HG03575 (cell line): Measurements from ENCODE around the gene OR6C68.
A peak's percentile ranks its signal among the peaks of the same experiment; 100 is the strongest.
"Not testable (repeated sequence)": the region's sequence is repeated elsewhere in the genome, so short reads cannot be mapped to it uniquely, and the experiment has no call there.

Experiments
- ATAC-seq: cut with Tn5 transposase; IDR thresholded peaks from one replicate; pipeline ENCODE4 v1.9.1; 2021; ENCODE audit not compliant: unreplicated experiment, insufficient number of reproducible peaks, low FRiP score; ENCODE audit errors: extremely low read depth

The OR6C68 gene

GRCh38 chr12:55492078-55492477 lies at the start of gene OR6C68:
TSS of gene OR6C68 (plus strand) at chr12:55492378. CDS start at chr12:55492378, 0 bp downstream.
- no peak for ATAC-seq

GRCh38 chr12:55443776-55444175 lies 48.4 kb upstream of the OR6C68 start, which contains the start of gene OR6C2:
TSS of gene OR6C2 (plus strand) at chr12:55444076. CDS start at chr12:55452214, 8,138 bp downstream.
- no peak for ATAC-seq

- ATAC-seq: no peak
These were observed 46.8 kb upstream of the OR6C68 start for GRCh38 chr12:55445357-55445756.

GRCh38 chr12:55446326-55446725 lies 45.9 kb upstream of the OR6C68 start:
- ATAC-seq: no peak

GRCh38 chr12:55448825-55449224 lies 43.4 kb upstream of the OR6C68 start:
- ATAC-seq: no peak

DNA sequence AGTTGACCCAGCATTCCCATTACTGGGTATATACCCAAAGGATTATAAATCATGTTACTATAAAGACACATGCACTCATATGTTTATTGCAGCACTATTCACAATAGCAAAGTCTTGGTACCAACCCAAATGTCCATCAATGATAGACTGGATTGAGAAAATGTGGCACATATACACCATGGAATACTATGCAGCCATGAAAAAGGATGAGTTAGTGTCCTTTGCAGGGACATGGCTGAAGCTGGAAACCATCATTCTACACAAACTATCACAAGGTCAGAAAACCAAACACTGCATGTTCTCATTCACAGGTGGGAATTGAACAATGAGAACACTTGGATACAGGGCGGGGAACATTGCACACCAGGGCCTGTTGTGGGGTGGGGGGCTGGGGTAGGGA lies 27.3 kb upstream of the OR6C68 start:
- ATAC-seq: not testable (repeated sequence)

- peak; percentile 78 for ATAC-seq
These were observed 24.3 kb upstream of the OR6C68 start for GRCh38 chr12:55467836-55468235.

GRCh38 chr12:55469291-55469690 lies 22.9 kb upstream of the OR6C68 start:
- no peak for ATAC-seq

GRCh38 chr12:55470088-55470829 lies 21.9 kb upstream of the OR6C68 start, which contains the start of gene OR6C70:
TSS of gene OR6C70 (minus strand) at chr12:55470138. CDS start at chr12:55470138, 0 bp downstream.
- no peak for ATAC-seq

- ATAC-seq: no peak
These were observed 19.9 kb upstream of the OR6C68 start for GRCh38 chr12:55472264-55472663.

- not testable (repeated sequence) for ATAC-seq
These were observed 13.0 kb upstream of the OR6C68 start for GRCh38 chr12:55479136-55479535.

DNA sequence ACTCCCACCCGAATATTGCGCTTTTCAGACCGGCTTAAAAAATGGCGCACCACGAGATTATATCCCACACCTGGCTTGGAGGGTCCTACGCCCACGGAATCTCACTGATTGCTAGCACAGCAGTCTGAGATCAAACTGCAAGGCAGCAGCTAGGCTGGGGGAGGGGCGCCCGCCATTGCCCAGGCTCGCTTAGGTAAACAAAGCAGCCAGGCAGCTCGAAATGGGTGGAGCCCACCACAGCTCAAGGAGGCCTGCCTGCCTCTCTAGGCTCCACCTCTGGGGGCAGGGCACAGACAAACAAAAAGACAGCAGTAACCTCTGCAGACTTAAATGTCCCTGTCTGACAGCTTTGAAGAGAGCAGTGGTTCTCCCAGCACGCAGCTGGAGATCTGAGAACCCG lies 7.9 kb upstream of the OR6C68 start:
- ATAC-seq: not testable (repeated sequence)

DNA sequence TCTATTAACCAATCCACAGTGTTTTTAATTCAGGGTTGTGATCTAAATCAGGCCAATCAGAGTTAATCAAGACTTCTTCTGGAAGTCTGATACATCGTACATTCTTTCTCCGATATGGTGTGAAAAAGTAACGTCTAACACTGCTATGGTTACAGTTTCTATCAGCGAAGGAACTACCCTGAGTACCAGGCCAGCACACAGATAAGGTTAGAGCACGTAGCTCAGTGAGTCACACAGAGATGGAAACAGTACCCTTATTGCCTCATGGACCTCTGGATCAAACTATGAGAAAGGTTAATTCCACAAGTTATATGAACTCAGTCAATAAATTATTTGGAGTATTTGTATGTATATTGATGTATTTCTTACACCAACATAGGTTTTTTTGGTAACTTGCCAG lies 3.3 kb downstream of the OR6C68 start:
- ATAC-seq: no peak

DNA sequence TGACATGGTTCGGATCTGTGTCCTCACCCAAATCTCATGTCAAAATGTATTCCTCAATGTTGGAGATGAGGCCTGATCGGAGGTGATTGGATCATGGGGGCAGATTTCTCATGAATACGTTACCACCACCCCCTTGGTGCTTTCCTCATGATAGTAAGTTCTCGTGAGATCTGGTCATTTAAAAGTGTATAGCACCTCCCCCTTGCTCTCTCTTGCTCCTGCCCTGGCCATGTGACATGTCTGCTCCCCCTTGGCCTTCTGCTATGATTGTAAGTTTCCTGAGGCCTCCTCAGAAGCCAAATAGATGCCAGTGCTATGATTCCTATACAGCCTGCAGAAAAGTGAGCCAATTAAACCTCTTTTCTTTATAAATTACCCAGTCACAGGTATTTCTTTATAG lies 7.1 kb downstream of the OR6C68 start:
- ATAC-seq: no peak

GRCh38 chr12:55499810-55500252 lies 7.7 kb downstream of the OR6C68 start:
- ATAC-seq: no peak

- ATAC-seq: no peak
These were observed 9.4 kb downstream of the OR6C68 start for GRCh38 chr12:55501601-55502000.

DNA sequence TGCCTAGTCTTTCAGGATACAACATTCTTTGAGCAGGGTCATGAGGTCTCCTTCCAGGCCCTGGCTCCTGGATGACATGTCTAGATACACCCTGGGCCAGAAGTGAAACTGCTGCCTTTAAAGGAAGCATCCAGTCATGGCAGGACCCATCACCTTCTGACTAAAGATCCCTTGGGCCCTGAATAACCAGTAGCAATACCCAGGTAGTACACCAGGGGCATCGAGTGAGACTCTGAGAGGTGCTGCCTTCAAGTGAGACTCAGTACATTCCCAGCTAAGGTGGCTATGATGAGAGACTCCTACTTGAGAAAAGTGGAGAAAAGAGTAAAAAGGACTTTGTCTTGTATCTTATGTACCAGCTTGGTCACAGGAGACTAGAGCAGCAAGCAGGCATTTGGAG lies 23.5 kb downstream of the OR6C68 start:
- no peak for ATAC-seq

DNA sequence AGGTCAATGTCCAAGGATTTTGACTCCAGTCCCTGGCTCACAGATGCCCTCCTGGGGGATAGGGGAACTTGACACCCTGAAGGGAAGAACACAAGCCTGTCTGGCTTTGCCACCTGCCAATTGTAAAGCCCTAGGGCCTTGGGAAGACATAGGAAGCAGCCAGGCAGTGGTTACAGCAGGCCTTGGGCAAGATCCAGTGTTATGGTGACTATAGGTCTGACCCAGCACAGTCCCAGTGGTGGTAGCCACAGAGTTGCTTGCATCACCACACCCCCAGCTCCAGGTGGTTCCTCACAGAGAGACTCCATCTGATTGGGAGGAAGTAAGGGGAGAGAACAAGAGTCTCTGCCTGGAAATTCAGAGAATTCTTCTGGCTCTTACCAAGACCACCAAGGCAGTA lies 24.2 kb downstream of the OR6C68 start:
- no peak for ATAC-seq
